GM19467 (cell line): ENCODE results near the gene MCAT.

ENCODE experiments used
- ATAC-seq: cut with Tn5 transposase; IDR thresholded peaks from one replicate; pipeline ENCODE4 v1.9.1; 2021; ENCODE audit warnings: mild to moderate bottlenecking, moderate library complexity; ENCODE audit not compliant: unreplicated experiment

The MCAT gene

GRCh38 chr22:43094551-43094950, 48.6 kb downstream of the MCAT start:
- no peak for ATAC-seq

GRCh38 chr22:43094085-43094484, 49.1 kb downstream of the MCAT start:
- no peak for ATAC-seq

GRCh38 chr22:43092085-43092484, 51.1 kb downstream of the MCAT start:
- no peak for ATAC-seq

- ATAC-seq, result no peak
These were observed 52.9 kb downstream of the MCAT start for GRCh38 chr22:43090130-43090789.

GRCh38 chr22:43088984-43089717, 54.0 kb downstream of the MCAT start, which contains the start of gene TTLL1:
TTLL1 (minus strand) TSS chr22:43089391; CDS start chr22:43075586, 13,805 bp downstream.
- ATAC-seq, result peak; percentile 57

- ATAC-seq, result no peak
These were observed 54.6 kb downstream of the MCAT start for GRCh38 chr22:43088627-43088983.

GRCh38 chr22:43085658-43086606, 57.3 kb downstream of the MCAT start:
- no peak for ATAC-seq
